Stimulated activated CD8-positive, alpha-beta memory T cell treated with anti-CD3 and anti-CD28 coated beads, Interleukin-4, amount 100 ng/mL, for 24 hours (primary cell): Measurements from ENCODE around the gene SOX13.

Experiments
- DNase-seq: peaks from one replicate; pipeline ENCODE4 v3.0.0-alpha.2; 2020; ENCODE audit warnings: low read depth

SOX13 gene

GRCh38 chr1:204065174-204065985 lies 7.5 kb upstream of the SOX13 start:
- DNase-seq = no peak

GRCh38 chr1:204065986-204066300 lies 7.0 kb upstream of the SOX13 start:
- DNase-seq = no peak

- DNase-seq = no peak
Observed at GRCh38 chr1:204067935-204068334, 5.0 kb upstream of the SOX13 start.

GRCh38 chr1:204069887-204070286 lies 3.0 kb upstream of the SOX13 start:
- DNase-seq = no peak

- DNase-seq = no peak
Observed at GRCh38 chr1:204070895-204071294, 2.0 kb upstream of the SOX13 start.

- no peak for DNase-seq
Observed at GRCh38 chr1:204073837-204074273, 940 bp downstream of the SOX13 start.

- DNase-seq = no peak
Observed at GRCh38 chr1:204074274-204075138, 1.6 kb downstream of the SOX13 start.

- DNase-seq = no peak
Observed at GRCh38 chr1:204075139-204075521, 2.2 kb downstream of the SOX13 start.

GRCh38 chr1:204075890-204076846 lies 3.3 kb downstream of the SOX13 start:
- DNase-seq = no peak

- DNase-seq = no peak
Observed at GRCh38 chr1:204076891-204077290, 4.0 kb downstream of the SOX13 start.

- DNase-seq = no peak
Observed at GRCh38 chr1:204077979-204078696, 5.2 kb downstream of the SOX13 start.

GRCh38 chr1:204079608-204079999 lies 6.7 kb downstream of the SOX13 start:
- no peak for DNase-seq

GRCh38 chr1:204080163-204080903 lies 7.4 kb downstream of the SOX13 start:
- DNase-seq = no peak

GRCh38 chr1:204081164-204081790 lies 8.4 kb downstream of the SOX13 start:
- no peak for DNase-seq

- DNase-seq = no peak
Observed at GRCh38 chr1:204081791-204082513, 9.0 kb downstream of the SOX13 start.

- no peak for DNase-seq
Observed at GRCh38 chr1:204083491-204083890, 10.6 kb downstream of the SOX13 start.

GRCh38 chr1:204084247-204084772 lies 11.4 kb downstream of the SOX13 start:
- no peak for DNase-seq

- no peak for DNase-seq
Observed at GRCh38 chr1:204085876-204086275, 13.0 kb downstream of the SOX13 start.

- DNase-seq = no peak
Observed at GRCh38 chr1:204087181-204087892, 14.4 kb downstream of the SOX13 start.
